H9 (cell line): ENCODE results near the gene CDC20. TPM values are rescaled to one million over a fixed set of nuclear protein-coding genes. Genes with fewer than 3 reads are reported as not detected.

Source experiments
- DNase-seq: peaks from one replicate; pipeline ENCODE4 v3.0.0-alpha.2; 2017
- H2AFZ ChIP-seq: one replicate; pipeline ENCODE4 v1.6.1; 2013; ENCODE audit warnings: mild to moderate bottlenecking, low read length, control low read depth, moderate library complexity
- H2AK5ac ChIP-seq: 2 replicates; pipeline ENCODE4 v1.6.1; 2013; ENCODE audit warnings: low read length, control low read depth, mixed read lengths; ENCODE audit not compliant: insufficient read length
- H2BK120ac ChIP-seq: one replicate; pipeline ENCODE4 v1.6.1; 2013; ENCODE audit warnings: low read depth, mild to moderate bottlenecking, low read length, control low read depth, inconsistent platforms; ENCODE audit not compliant: poor library complexity, severe bottlenecking
- H2BK12ac ChIP-seq: 2 replicates; pipeline ENCODE4 v1.6.1; 2013; ENCODE audit warnings: low read length, control low read depth, mixed read lengths, low read depth; ENCODE audit not compliant: insufficient read length
- H2BK15ac ChIP-seq: 2 replicates; pipeline ENCODE4 v1.6.1; 2013; ENCODE audit warnings: low read depth, low read length, control low read depth
- H2BK20ac ChIP-seq: one replicate; pipeline ENCODE4 v1.6.1; 2013; ENCODE audit warnings: low read depth, mild to moderate bottlenecking, low read length, control low read depth, inconsistent platforms; ENCODE audit not compliant: poor library complexity, severe bottlenecking
- H2BK5ac ChIP-seq: 2 replicates; pipeline ENCODE4 v1.6.1; 2013; ENCODE audit warnings: low read length, control low read depth, mixed read lengths; ENCODE audit not compliant: insufficient read length
- H3K14ac ChIP-seq: 2 replicates; pipeline ENCODE4 v1.6.1; 2013; ENCODE audit warnings: low read length, control low read depth; ENCODE audit not compliant: insufficient read depth
- H3K18ac ChIP-seq: 2 replicates; pipeline ENCODE4 v1.6.1; 2013; ENCODE audit warnings: low read depth, mild to moderate bottlenecking, mixed read lengths, low read length, control low read depth; ENCODE audit not compliant: insufficient read length
- H3K23ac ChIP-seq: 2 replicates; pipeline ENCODE4 v1.6.1; 2013; ENCODE audit warnings: low read length, control low read depth, mixed read lengths, low read depth; ENCODE audit not compliant: insufficient read length
- H3K23me2 ChIP-seq: 2 replicates; pipeline ENCODE4 v1.6.1; 2013; ENCODE audit warnings: low read depth, mild to moderate bottlenecking, mixed read lengths, low read length, control low read depth; ENCODE audit not compliant: insufficient read length, poor library complexity, severe bottlenecking
- H3K27ac ChIP-seq: 2 replicates; pipeline ENCODE4 v1.5.1; 2013; ENCODE audit warnings: low read length, control low read depth, mixed read lengths, low read depth; ENCODE audit not compliant: insufficient read length
- H3K27me3 ChIP-seq: 2 replicates; pipeline ENCODE4 v1.6.1; 2013; ENCODE audit warnings: low read length, control low read depth, inconsistent platforms; ENCODE audit not compliant: insufficient read depth
- H3K4ac ChIP-seq: 2 replicates; pipeline ENCODE4 v1.6.1; 2013; ENCODE audit warnings: low read depth, mild to moderate bottlenecking, control low read depth, inconsistent platforms, low read length, moderate library complexity
- H3K4me1 ChIP-seq: 2 replicates; pipeline ENCODE4 v1.6.1; 2013; ENCODE audit warnings: low read length, control low read depth, inconsistent platforms; ENCODE audit not compliant: insufficient read depth
- H3K4me2 ChIP-seq: 2 replicates; pipeline ENCODE4 v1.6.1; 2013; ENCODE audit warnings: low read length, control low read depth, mixed read lengths; ENCODE audit not compliant: insufficient read length, insufficient read depth
- H3K56ac ChIP-seq: 2 replicates; pipeline ENCODE4 v1.6.1; 2013; ENCODE audit warnings: low read depth, mild to moderate bottlenecking, mixed read lengths, low read length, control low read depth; ENCODE audit not compliant: insufficient read length
- H3K79me1 ChIP-seq: 2 replicates; pipeline ENCODE4 v1.6.1; 2013; ENCODE audit warnings: low read depth, mild to moderate bottlenecking, moderate library complexity, low read length, control low read depth, inconsistent platforms; ENCODE audit not compliant: insufficient read depth, poor library complexity, severe bottlenecking
- H3K79me2 ChIP-seq: 2 replicates; pipeline ENCODE4 v1.6.1; 2013; ENCODE audit warnings: low read length, control low read depth, inconsistent platforms; ENCODE audit not compliant: insufficient read depth
- H3K9ac ChIP-seq: 2 replicates; pipeline ENCODE4 v1.6.1; 2013; ENCODE audit warnings: low read length, control low read depth, mixed read lengths; ENCODE audit not compliant: insufficient read length; ENCODE audit errors: extremely low read depth
- H3K9me3 ChIP-seq: one replicate; pipeline ENCODE4 v1.6.1; 2013; ENCODE audit warnings: low read depth, low read length, inconsistent platforms; ENCODE audit not compliant: control insufficient read depth
- H3T11ph ChIP-seq: one replicate; pipeline ENCODE4 v1.6.1; 2013; ENCODE audit warnings: mild to moderate bottlenecking, low read length, control low read depth, inconsistent platforms
- H4K20me1 ChIP-seq: one replicate; pipeline ENCODE4 v1.6.1; 2013; ENCODE audit not compliant: control insufficient read depth, insufficient read length, insufficient read depth
- H4K5ac ChIP-seq: 2 replicates; pipeline ENCODE4 v1.6.1; 2013; ENCODE audit warnings: low read depth, mild to moderate bottlenecking, mixed read lengths, low read length, control low read depth; ENCODE audit not compliant: insufficient read length
- H4K8ac ChIP-seq: replicated peaks from 2 replicates; pipeline ENCODE4 v1.6.1; 2013; ENCODE audit warnings: low read length, control low read depth, mixed read lengths, low read depth; ENCODE audit not compliant: insufficient read length
- H4K91ac ChIP-seq: 2 replicates; pipeline ENCODE4 v1.6.1; 2013; ENCODE audit warnings: low read depth, mild to moderate bottlenecking, moderate library complexity, mixed read lengths, low read length, control low read depth; ENCODE audit not compliant: insufficient read length
- H3K27ac Mint-ChIP-seq, 3 experiments: 2 replicates in 2 of 3; 3 replicates in 1 of 3; pipeline ENCODE4 v1.8.0; 2020 to 2021; ENCODE audit warnings: mixed read lengths in 3 of 3, mild to moderate bottlenecking in 1 of 3, moderate library complexity in 1 of 3
- H3K27me3 Mint-ChIP-seq: 2 replicates; pipeline ENCODE4 v1.8.0; 2021; ENCODE audit warnings: low read depth, mild to moderate bottlenecking, moderate library complexity, mixed read lengths
- H3K36me3 Mint-ChIP-seq, 3 experiments: 2 replicates in 2 of 3; 3 replicates in 1 of 3; pipeline ENCODE4 v1.8.0; 2020 to 2021; ENCODE audit warnings: low read depth in 3 of 3, mixed read lengths in 3 of 3; ENCODE audit not compliant: insufficient read depth in 1 of 3
- H3K4me1 Mint-ChIP-seq, 2 experiments: 2 replicates each; pipeline ENCODE4 v1.8.0; 2020; ENCODE audit warnings: mixed read lengths in 2 of 2
- H3K4me3 Mint-ChIP-seq, 2 experiments: 2 replicates in 1 of 2; 3 replicates in 1 of 2; pipeline ENCODE4 v1.8.0; 2020 to 2021; ENCODE audit warnings: mild to moderate bottlenecking in 2 of 2, mixed read lengths in 2 of 2, moderate library complexity in 1 of 2
- H3K9me3 Mint-ChIP-seq, 2 experiments: 2 replicates in 1 of 2; 3 replicates in 1 of 2; pipeline ENCODE4 v1.8.0; 2020; ENCODE audit warnings: mild to moderate bottlenecking in 2 of 2, mixed read lengths in 2 of 2, moderate library complexity in 1 of 2
- CTCF ChIP-seq: fragments of 200-600 bp; sonication (generic); conservative IDR thresholded peaks from 3 replicates; pipeline ENCODE4 v1.8.0; 2021; ENCODE audit warnings: antibody characterized with exemption, mild to moderate bottlenecking
- WGBS: extraction: QIAGEN DNeasy Blood & Tissue Kit; methylation state at CpG from one replicate; pipeline ENCODE4 v1.1.7; 2013; ENCODE audit warnings: missing lambda C conversion rate, low lambda C conversion rate, mixed read lengths; ENCODE audit not compliant: insufficient read length; ENCODE audit errors: extremely low coverage; 5-methylcytosine and 5-hydroxymethylcytosine counted together
- total RNA-seq: library from RNA; stranded (reverse); gene quantifications from 2 replicates; pipeline ENCODE4 v1.2.1, GENCODE V29; 2021

The CDC20 gene
- total RNA-seq, 1 experiment from 2014 or later = 246 TPM

- no CpG with 5 or more reads among the region's 1 CpG for WGBS
Observed at GRCh38 chr1:43379476-43379875, 20.7 kb downstream of the CDC20 start.

More at GRCh38 chr1:43379476-43379875, 20.7 kb downstream of the CDC20 start:
- no peaks in the 10 kb centered on the region for H3K4me1 ChIP-seq
- H3K56ac ChIP-seq = no peak overlapping the region
- H4K8ac ChIP-seq = no peak overlapping the region
- H3K9ac ChIP-seq = no peak overlapping the region
- no peak overlapping the region for H2BK120ac ChIP-seq
- H3K23me2 ChIP-seq = no peaks in the 10 kb centered on the region
- H4K20me1 ChIP-seq = no peaks in the 10 kb centered on the region
- H3K79me2 ChIP-seq = no peaks in the 10 kb centered on the region
- no peak overlapping the region for H2AK5ac ChIP-seq
- no peak for TF ChIP-seq CTCF
- H3K23ac ChIP-seq = no peak overlapping the region
- Mint-ChIP-seq H3K27me3 (no peaks in the 10 kb centered on the region), H3K4me3 (no peak overlapping the region), H3K9me3 (no peaks in the 10 kb centered on the region), H3K27ac (no peak overlapping the region), H3K4me1 (peaks cover 3 to 7% of the 10 kb centered on the region in 2 experiments), H3K36me3 (peaks cover 0 to 27% (median 11%) of the 10 kb centered on the region in 3 experiments; a peak in 4 of 7 replicates)
- no peak for DNase-seq
- no peak overlapping the region for H3T11ph ChIP-seq
- H3K27me3 ChIP-seq = no peaks in the 10 kb centered on the region
- H2BK20ac ChIP-seq = no peak overlapping the region
- H3K4ac ChIP-seq = no peak overlapping the region
- H4K5ac ChIP-seq = no peak overlapping the region
- H2BK15ac ChIP-seq = no peak overlapping the region
- H3K14ac ChIP-seq = no peak overlapping the region
- H2BK12ac ChIP-seq = no peak overlapping the region
- H4K91ac ChIP-seq = no peak overlapping the region
- H3K18ac ChIP-seq = no peak overlapping the region
- no peak overlapping the region for H2BK5ac ChIP-seq
- no peaks in the 10 kb centered on the region for H3K79me1 ChIP-seq
- no peak overlapping the region for H3K4me2 ChIP-seq
- H2AFZ ChIP-seq = no peak overlapping the region
- H3K9me3 ChIP-seq = no peaks in the 10 kb centered on the region
- H3K27ac ChIP-seq = no peak overlapping the region
